Duodenal mucosa (tissue), 2 donors: ENCODE results near the gene NIPBL.
"Not testable (repeated sequence)": the region's sequence is repeated elsewhere in the genome, so short reads cannot be mapped to it uniquely, and the experiment has no call there.

ENCODE experiments used
- H3K27ac ChIP-seq: one replicate; pipeline ENCODE4 v1.7.0; 2013; ENCODE audit warnings: low read depth, low read length
- H3K27me3 ChIP-seq, 2 donors: one replicate each; pipeline ENCODE4 v1.7.0; 2013; ENCODE audit warnings: low read length in 2 of 2, control low read depth in 1 of 2; ENCODE audit not compliant: insufficient read depth in 2 of 2, control insufficient read depth in 1 of 2
- H3K36me3 ChIP-seq, 2 donors: one replicate each; pipeline ENCODE4 v1.7.0; 2013; ENCODE audit warnings: low read length in 2 of 2, control low read depth in 1 of 2; ENCODE audit not compliant: insufficient read depth in 2 of 2, control insufficient read depth in 1 of 2
- H3K4me1 ChIP-seq, 2 donors: one replicate each; pipeline ENCODE4 v1.7.0; 2013; ENCODE audit warnings: low read length in 2 of 2, control low read depth in 1 of 2; ENCODE audit not compliant: insufficient read depth in 2 of 2, control insufficient read depth in 1 of 2
- H3K4me3 ChIP-seq, 2 donors: one replicate each; pipeline ENCODE4 v1.7.0; 2013; ENCODE audit warnings: low read length in 2 of 2, low read depth in 1 of 2
- H3K9ac ChIP-seq, 2 donors: one replicate each; pipeline ENCODE4 v1.7.0; 2013; ENCODE audit warnings: low read length in 2 of 2, low read depth in 1 of 2
- H3K9me3 ChIP-seq, 2 donors: one replicate each; pipeline ENCODE4 v1.7.0; 2013; ENCODE audit warnings: low read length in 2 of 2, control low read depth in 1 of 2; ENCODE audit not compliant: control insufficient read depth in 1 of 2

Gene NIPBL

GRCh38 chr5:36901856-36902255, 25.3 kb downstream of the NIPBL start:
- Histone ChIP-seq H3K9ac (no peak overlapping the region), H3K9me3 (peaks cover 0 to 8% of the 10 kb centered on the region in 2 donors), H3K4me1 (peaks cover 0 to 21% of the 10 kb centered on the region in 2 donors), H3K27ac (no peak overlapping the region), H3K27me3 (no peaks in the 10 kb centered on the region), H3K36me3 (no peaks in the 10 kb centered on the region), H3K4me3 (no peak overlapping the region)

GRCh38 chr5:36902353-36902752, 25.8 kb downstream of the NIPBL start:
- peaks cover 0 to 8% of the 10 kb centered on the region in 2 donors for H3K9me3 ChIP-seq
- peaks cover 0 to 18% of the 10 kb centered on the region in 2 donors for H3K4me1 ChIP-seq
- H3K36me3 ChIP-seq = no peaks in the 10 kb centered on the region
- no peak overlapping the region for H3K9ac ChIP-seq
- no peak overlapping the region for H3K4me3 ChIP-seq
- no peaks in the 10 kb centered on the region for H3K27me3 ChIP-seq
- H3K27ac ChIP-seq = no peak overlapping the region

GRCh38 chr5:36904677-36905076, 28.1 kb downstream of the NIPBL start:
- Histone ChIP-seq H3K4me3 (no peak overlapping the region), H3K4me1 (peaks cover 3 to 12% of the 10 kb centered on the region in 2 donors)

GRCh38 chr5:36908544-36909260, 32.1 kb downstream of the NIPBL start:
- Histone ChIP-seq H3K9ac (no peak overlapping the region), H3K4me1 (peaks cover 3 to 11% of the 10 kb centered on the region in 2 donors), H3K9me3 (no peaks in the 10 kb centered on the region), H3K27me3 (no peaks in the 10 kb centered on the region), H3K27ac (no peak overlapping the region), H3K4me3 (no peak overlapping the region), H3K36me3 (no peaks in the 10 kb centered on the region)

More at GRCh38 chr5:36904677-36905076, 28.1 kb downstream of the NIPBL start:
- no peaks in the 10 kb centered on the region for H3K36me3 ChIP-seq
- H3K27ac ChIP-seq = no peak overlapping the region
- H3K9me3 ChIP-seq = peaks cover 0 to 8% of the 10 kb centered on the region in 2 donors
- no peak overlapping the region for H3K9ac ChIP-seq
- no peaks in the 10 kb centered on the region for H3K27me3 ChIP-seq

- no peaks in the 10 kb centered on the region for H3K9me3 ChIP-seq
- no peak overlapping the region for H3K4me3 ChIP-seq
- H3K36me3 ChIP-seq = no peaks in the 10 kb centered on the region
- no peaks in the 10 kb centered on the region for H3K27me3 ChIP-seq
- no peak overlapping the region for H3K27ac ChIP-seq
- no peak overlapping the region for H3K9ac ChIP-seq
- no peaks in the 10 kb centered on the region for H3K4me1 ChIP-seq
These were observed 39.1 kb downstream of the NIPBL start for GRCh38 chr5:36915653-36916052.

GRCh38 chr5:36916614-36917013, 40.0 kb downstream of the NIPBL start:
- H3K4me3 ChIP-seq, H3K4me1 ChIP-seq, H3K9me3 ChIP-seq, H3K36me3 ChIP-seq, H3K27ac ChIP-seq, H3K27me3 ChIP-seq, H3K9ac ChIP-seq: not testable (repeated sequence)

GRCh38 chr5:36917358-36917757, 40.8 kb downstream of the NIPBL start:
- not testable (repeated sequence) for H3K9ac ChIP-seq, H3K9me3 ChIP-seq, H3K27me3 ChIP-seq, H3K36me3 ChIP-seq, H3K4me3 ChIP-seq, H3K4me1 ChIP-seq, H3K27ac ChIP-seq

GRCh38 chr5:36919238-36919637, 42.7 kb downstream of the NIPBL start:
- Histone ChIP-seq H3K9me3 (no peaks in the 10 kb centered on the region), H3K9ac (no peak overlapping the region), H3K36me3 (no peaks in the 10 kb centered on the region), H3K4me1 (no peaks in the 10 kb centered on the region), H3K4me3 (no peak overlapping the region), H3K27ac (no peak overlapping the region), H3K27me3 (no peaks in the 10 kb centered on the region)

GRCh38 chr5:36919650-36920049, 43.1 kb downstream of the NIPBL start:
- Histone ChIP-seq H3K4me3 (no peak overlapping the region), H3K27me3 (no peaks in the 10 kb centered on the region), H3K4me1 (no peaks in the 10 kb centered on the region), H3K36me3 (no peaks in the 10 kb centered on the region), H3K27ac (no peak overlapping the region), H3K9ac (no peak overlapping the region), H3K9me3 (no peaks in the 10 kb centered on the region)

GRCh38 chr5:36928947-36929346, 52.4 kb downstream of the NIPBL start:
- no peak overlapping the region for H3K9ac ChIP-seq
- H3K9me3 ChIP-seq = no peaks in the 10 kb centered on the region
- no peaks in the 10 kb centered on the region for H3K36me3 ChIP-seq
- no peak overlapping the region for H3K27ac ChIP-seq
- H3K4me3 ChIP-seq = no peak overlapping the region
- peaks cover 0 to 10% of the 10 kb centered on the region in 2 donors for H3K4me1 ChIP-seq
- H3K27me3 ChIP-seq = no peaks in the 10 kb centered on the region
